GM23248 (cell line): ENCODE results near the gene ALX4.

Experiments used
- EZH2 ChIP-seq: fragments of 200-600 bp; sonication (generic); IDR thresholded peaks from 2 replicates; pipeline ENCODE4 v1.6.1; 2018; ENCODE audit warnings: antibody characterized with exemption, mild to moderate bottlenecking; ENCODE audit not compliant: insufficient read depth, poor library complexity, severe bottlenecking
- EZH2phosphoT487 ChIP-seq: fragments of 200-600 bp; sonication (generic); IDR thresholded peaks from 2 replicates; pipeline ENCODE4 v1.6.1; 2018; ENCODE audit warnings: antibody characterized with exemption, moderate library complexity, mild to moderate bottlenecking, low read depth; ENCODE audit not compliant: insufficient read depth

GRCh38 chr11:44235765-44236201 lies 74.2 kb downstream of the ALX4 start:
- TF ChIP-seq EZH2 (no peak), EZH2phosphoT487 (no peak)
